Caco-2 (cell line): ENCODE measurements around the gene NALCN. TPM values are rescaled to one million over a fixed set of nuclear protein-coding genes. Genes with fewer than 3 reads are reported as not detected.

Experiments used
- BruUV-seq: library from RNA; stranded (reverse); fragments of 400-500 nt; replicated peaks from 2 replicates; lab custom pipeline; 2021; lab: Mats Ljungman, UMichigan
- CTCF ChIA-PET: fragments of 300-600 bp; sonication (Branson Sonifier 250); formaldehyde crosslinking; loops from one replicate; lab custom pipeline; 2022; ENCODE audit warnings: antibody characterized with exemption; lab: Charles Lee
- POLR2A ChIA-PET: fragments of 300-600 bp; sonication (Branson Sonifier 250); formaldehyde crosslinking; loops from one replicate; lab custom pipeline; 2022; ENCODE audit warnings: antibody characterized with exemption; lab: Charles Lee
- DNase-seq, 2 experiments: peaks; one replicate each; pipeline versions ENCODE4 v3.0.0 to v3.0.0-alpha.2; 2020 to 2022
- H3K27me3 ChIP-seq: replicated peaks from 2 replicates; pipeline ENCODE4 v1.6.0; 2011; ENCODE audit warnings: low read length; ENCODE audit not compliant: control insufficient read depth, insufficient read depth
- H3K36me3 ChIP-seq: 2 replicates; pipeline ENCODE4 v1.5.1; 2011; ENCODE audit warnings: low read length; ENCODE audit not compliant: control insufficient read depth, insufficient read depth
- H3K4me1 ChIP-seq: fragments of 250-450 bp; sonication (Bioruptor Pico); 2 replicates; pipeline ENCODE4 v1.5.1; 2020; ENCODE audit warnings: mild to moderate bottlenecking
- H3K4me3 ChIP-seq: 2 replicates; pipeline ENCODE4 v1.5.1; 2011; ENCODE audit warnings: low read depth, mild to moderate bottlenecking, control low read depth, low read length
- H3K9me3 ChIP-seq: fragments of 250-450 bp; sonication (Bioruptor Pico); 2 replicates; pipeline ENCODE4 v1.5.1; 2020; ENCODE audit warnings: mild to moderate bottlenecking, moderate library complexity
- H3K27ac Mint-ChIP-seq: one replicate; pipeline ENCODE4 v1.8.0; 2022; ENCODE audit warnings: mixed read lengths; ENCODE audit not compliant: unreplicated experiment
- H3K27me3 Mint-ChIP-seq: one replicate; pipeline ENCODE4 v1.8.0; 2022; ENCODE audit warnings: mixed read lengths; ENCODE audit not compliant: insufficient read depth, unreplicated experiment
- H3K36me3 Mint-ChIP-seq: one replicate; pipeline ENCODE4 v1.8.0; 2022; ENCODE audit warnings: mild to moderate bottlenecking, mixed read lengths; ENCODE audit not compliant: insufficient read depth, unreplicated experiment
- H3K4me1 Mint-ChIP-seq: one replicate; pipeline ENCODE4 v1.8.0; 2022; ENCODE audit warnings: low read depth, mixed read lengths; ENCODE audit not compliant: unreplicated experiment
- H3K4me3 Mint-ChIP-seq: one replicate; pipeline ENCODE4 v1.8.0; 2022; ENCODE audit warnings: mild to moderate bottlenecking, moderate library complexity, mixed read lengths; ENCODE audit not compliant: unreplicated experiment
- H3K9me3 Mint-ChIP-seq: one replicate; pipeline ENCODE4 v1.8.0; 2022; ENCODE audit warnings: mixed read lengths; ENCODE audit not compliant: unreplicated experiment
- CTCF ChIP-seq, 2 experiments: fragments of 200-600 bp in 1 of 2; IDR thresholded peaks; 1 replicate in 1 of 2; 2 replicates in 1 of 2; pipeline versions ENCODE4 v1.5.1 to v1.8.0; 2011 to 2022; ENCODE audit warnings: antibody characterized with exemption in 1 of 2, control low read depth in 1 of 2, inconsistent platforms in 1 of 2, low read depth in 1 of 2, low read length in 1 of 2, mild to moderate bottlenecking in 1 of 2, moderate library complexity in 1 of 2; ENCODE audit not compliant: insufficient read depth in 1 of 2, severe bottlenecking in 1 of 2, unreplicated experiment in 1 of 2
- intact Hi-C: fragments of 100-400 bp; cut with micrococcal nuclease; formaldehyde crosslinking; loops from one replicate; pipeline ENCODE4 v1.10.0; 2022; ENCODE audit not compliant: unreplicated experiment
- total RNA-seq: library from RNA; stranded (reverse); gene quantifications from 2 replicates; pipeline ENCODE4 v1.2.3, GENCODE V29; 2022

Gene NALCN
- total RNA-seq, 1 experiment from 2014 or later, result not detected

GRCh38 chr13:101406791-101407190 is 9.5 kb downstream of the NALCN start:
- Mint-ChIP-seq H3K27ac (no peak overlapping the region), H3K9me3 (no peaks in the 10 kb centered on the region), H3K4me1 (no peaks in the 10 kb centered on the region), H3K36me3 (no peaks in the 10 kb centered on the region), H3K27me3 (peaks cover 19% of the 10 kb centered on the region), H3K4me3 (no peak overlapping the region)
- BruUV-seq, result no TSS peak
- intact Hi-C loops, result no loop called here
- no peak for DNase-seq
- H3K36me3 ChIP-seq, result no peaks in the 10 kb centered on the region
- no peaks in the 10 kb centered on the region for H3K9me3 ChIP-seq
- no peak overlapping the region for H3K4me3 ChIP-seq
- ChIA-PET CTCF (no interaction called here), POLR2A (no interaction called here)
- H3K4me1 ChIP-seq, result no peaks in the 10 kb centered on the region
- H3K27me3 ChIP-seq, result no peaks in the 10 kb centered on the region
- no peak for TF ChIP-seq CTCF (IDR thresholded peaks at IDR 0.05; ENCODE audit: insufficient read depth in 1 of 2, low read depth in 1 of 2, low read length in 1 of 2, severe bottlenecking in 1 of 2, unreplicated experiment in 1 of 2)

GRCh38 chr13:101401196-101401595 is 15.1 kb downstream of the NALCN start:
- Histone ChIP-seq H3K27me3 (no peaks in the 10 kb centered on the region; the same call in none of the 2 replicates), H3K4me3 (no peak overlapping the region), H3K9me3 (no peaks in the 10 kb centered on the region), H3K36me3 (no peaks in the 10 kb centered on the region), H3K4me1 (no peaks in the 10 kb centered on the region)
- ChIA-PET CTCF (no interaction called here), POLR2A (no interaction called here)
- no TSS peak for BruUV-seq
- H3K36me3 Mint-ChIP-seq, result no peaks in the 10 kb centered on the region
- no peak overlapping the region for H3K27ac Mint-ChIP-seq
- TF ChIP-seq CTCF (IDR thresholded peaks at IDR 0.05; ENCODE audit: insufficient read depth in 1 of 2, low read depth in 1 of 2, low read length in 1 of 2, severe bottlenecking in 1 of 2, unreplicated experiment in 1 of 2), result no peak
- no peaks in the 10 kb centered on the region for H3K9me3 Mint-ChIP-seq
- H3K4me1 Mint-ChIP-seq, result no peaks in the 10 kb centered on the region
- peaks cover 16% of the 10 kb centered on the region for H3K27me3 Mint-ChIP-seq
- H3K4me3 Mint-ChIP-seq, result no peak overlapping the region
- no peak for DNase-seq
- intact Hi-C loops, result no loop called here

- Mint-ChIP-seq H3K36me3 (no peaks in the 10 kb centered on the region), H3K27me3 (peaks cover 10% of the 10 kb centered on the region), H3K4me1 (no peaks in the 10 kb centered on the region), H3K4me3 (no peak overlapping the region), H3K27ac (no peak overlapping the region), H3K9me3 (no peaks in the 10 kb centered on the region)
- DNase-seq, result no peak
- H3K4me3 ChIP-seq, result no peak overlapping the region
- H3K27me3 ChIP-seq, result no peaks in the 10 kb centered on the region; the same call in none of the 2 replicates
- ChIA-PET CTCF (no interaction called here), POLR2A (no interaction called here)
- H3K36me3 ChIP-seq, result no peaks in the 10 kb centered on the region
- H3K9me3 ChIP-seq, result no peaks in the 10 kb centered on the region
- H3K4me1 ChIP-seq, result no peaks in the 10 kb centered on the region
- no peak for TF ChIP-seq CTCF (IDR thresholded peaks at IDR 0.05; ENCODE audit: insufficient read depth in 1 of 2, low read depth in 1 of 2, low read length in 1 of 2, severe bottlenecking in 1 of 2, unreplicated experiment in 1 of 2)
- intact Hi-C loops, result no loop called here
- BruUV-seq, result no TSS peak
Observed at GRCh38 chr13:101399365-101399764, 16.9 kb downstream of the NALCN start.
